GM18498 (cell line): ENCODE data around the gene METTL24.
"Not testable (repeated sequence)": the region's sequence is repeated elsewhere in the genome, so short reads cannot be mapped to it uniquely, and the experiment has no call there.

Source experiments
- ATAC-seq: cut with Tn5 transposase; IDR thresholded peaks from one replicate; pipeline ENCODE4 v1.9.1; 2021; ENCODE audit warnings: mild to moderate bottlenecking, moderate library complexity; ENCODE audit not compliant: unreplicated experiment

The METTL24 gene

GRCh38 chr6:110317646-110318045 lies 40.5 kb downstream of the METTL24 start:
- ATAC-seq: no peak

GRCh38 chr6:110317189-110317588 lies 41.0 kb downstream of the METTL24 start:
- no peak for ATAC-seq

GRCh38 chr6:110315869-110316398 lies 42.2 kb downstream of the METTL24 start:
- ATAC-seq: no peak

- ATAC-seq: no peak
These were observed 42.8 kb downstream of the METTL24 start for GRCh38 chr6:110315207-110315868.

GRCh38 chr6:110310861-110311446 lies 47.2 kb downstream of the METTL24 start:
- no peak for ATAC-seq

GRCh38 chr6:110309432-110309831 lies 48.7 kb downstream of the METTL24 start:
- not testable (repeated sequence) for ATAC-seq

- no peak for ATAC-seq
These were observed 50.8 kb downstream of the METTL24 start for GRCh38 chr6:110307368-110307767.

- not testable (repeated sequence) for ATAC-seq
These were observed 52.3 kb downstream of the METTL24 start for GRCh38 chr6:110305832-110306231.

- not testable (repeated sequence) for ATAC-seq
These were observed 54.5 kb downstream of the METTL24 start for GRCh38 chr6:110303692-110304091.

- no peak for ATAC-seq
These were observed 59.2 kb downstream of the METTL24 start for GRCh38 chr6:110298916-110299315.

- no peak for ATAC-seq
These were observed 59.7 kb downstream of the METTL24 start for GRCh38 chr6:110298411-110298810.

GRCh38 chr6:110296241-110297025 lies 61.7 kb downstream of the METTL24 start:
- ATAC-seq: no peak

- no peak for ATAC-seq
These were observed 62.5 kb downstream of the METTL24 start for GRCh38 chr6:110295451-110296165.

- ATAC-seq: no peak
These were observed 70.4 kb downstream of the METTL24 start for GRCh38 chr6:110287462-110288341.

- ATAC-seq: no peak
These were observed 72.7 kb downstream of the METTL24 start for GRCh38 chr6:110285306-110286060.

- no peak for ATAC-seq
These were observed 73.3 kb downstream of the METTL24 start for GRCh38 chr6:110284855-110285254.

GRCh38 chr6:110283657-110284056 lies 74.5 kb downstream of the METTL24 start:
- no peak for ATAC-seq

- no peak for ATAC-seq
These were observed 75.7 kb downstream of the METTL24 start for GRCh38 chr6:110282412-110282811.

- ATAC-seq: no peak
These were observed 81.0 kb downstream of the METTL24 start for GRCh38 chr6:110277100-110277665.
